ENCODE measurements around the gene TOGARAM2.

The TOGARAM2 gene

GRCh38 chr2:28997847-28998735, 17.0 kb downstream of the TOGARAM2 start:
- DNase-seq (ENCODE audit: low read depth), result no peak

GRCh38 chr2:29000481-29000880, 19.4 kb downstream of the TOGARAM2 start:
- no peak for DNase-seq (ENCODE audit: low read depth)

GRCh38 chr2:29000956-29001355, 19.9 kb downstream of the TOGARAM2 start:
- no peak for DNase-seq (ENCODE audit: low read depth)

GRCh38 chr2:29001806-29002205, 20.7 kb downstream of the TOGARAM2 start:
- no peak for DNase-seq (ENCODE audit: low read depth)

GRCh38 chr2:29004755-29005154, 23.7 kb downstream of the TOGARAM2 start:
- no peak for DNase-seq (ENCODE audit: low read depth)

- no peak for DNase-seq (ENCODE audit: low read depth)
Measured at GRCh38 chr2:29005331-29005730, 24.2 kb downstream of the TOGARAM2 start.

GRCh38 chr2:29006092-29006979, 25.2 kb downstream of the TOGARAM2 start:
- DNase-seq (ENCODE audit: low read depth), result no peak

- DNase-seq (ENCODE audit: low read depth), result no peak
Measured at GRCh38 chr2:29006980-29007301, 25.8 kb downstream of the TOGARAM2 start.

GRCh38 chr2:29009270-29009669, 28.2 kb downstream of the TOGARAM2 start:
- no peak for DNase-seq (ENCODE audit: low read depth)

GRCh38 chr2:29009711-29010677, 28.9 kb downstream of the TOGARAM2 start:
- DNase-seq (ENCODE audit: low read depth), result no peak

- no peak for DNase-seq (ENCODE audit: low read depth)
Measured at GRCh38 chr2:29010946-29011345, 29.8 kb downstream of the TOGARAM2 start.

- DNase-seq (ENCODE audit: low read depth), result peak; percentile 22
Measured at GRCh38 chr2:29011418-29012060, 30.4 kb downstream of the TOGARAM2 start.

GRCh38 chr2:29012211-29012681, 31.1 kb downstream of the TOGARAM2 start:
- DNase-seq (ENCODE audit: low read depth), result no peak

GRCh38 chr2:29013057-29013780, 32.1 kb downstream of the TOGARAM2 start:
- no peak for DNase-seq (ENCODE audit: low read depth)

- DNase-seq (ENCODE audit: low read depth), result no peak
Measured at GRCh38 chr2:29014331-29014730, 33.2 kb downstream of the TOGARAM2 start.

- DNase-seq (ENCODE audit: low read depth), result peak; percentile 56
Measured at GRCh38 chr2:29014811-29015421, 33.8 kb downstream of the TOGARAM2 start.

GRCh38 chr2:29015701-29016470, 34.8 kb downstream of the TOGARAM2 start:
- no peak for DNase-seq (ENCODE audit: low read depth)

GRCh38 chr2:29016504-29016903, 35.4 kb downstream of the TOGARAM2 start:
- no peak for DNase-seq (ENCODE audit: low read depth)

GRCh38 chr2:29017716-29018435, 36.8 kb downstream of the TOGARAM2 start:
- DNase-seq (ENCODE audit: low read depth), result no peak
